Neural crest cell (in vitro differentiated cells): Measurements from ENCODE around the gene EXD3. TPM values are rescaled to one million over a fixed set of nuclear protein-coding genes. Genes with fewer than 3 reads are reported as not detected.
A peak's percentile ranks its signal among the peaks of the same experiment; 100 is the strongest.

Source experiments
- DNase-seq: peaks from one replicate; pipeline ENCODE4 v3.0.0; 2021; ENCODE audit warnings: low read depth, mixed read lengths, low spot score
- H3K27ac Mint-ChIP-seq: one replicate; pipeline ENCODE4 v1.8.0; 2021; ENCODE audit warnings: mild to moderate bottlenecking, mixed read lengths; ENCODE audit not compliant: unreplicated experiment
- H3K27me3 Mint-ChIP-seq: 2 replicates; pipeline ENCODE4 v1.8.0; 2021; ENCODE audit warnings: low read depth, mild to moderate bottlenecking, mixed read lengths
- H3K36me3 Mint-ChIP-seq: 2 replicates; pipeline ENCODE4 v1.8.0; 2021; ENCODE audit warnings: low read depth, mild to moderate bottlenecking, mixed read lengths
- H3K4me1 Mint-ChIP-seq: 2 replicates; pipeline ENCODE4 v1.8.0; 2021; ENCODE audit warnings: mixed read lengths
- H3K4me3 Mint-ChIP-seq: one replicate; pipeline ENCODE4 v1.8.0; 2021; ENCODE audit warnings: mild to moderate bottlenecking, mixed read lengths
- H3K9me3 Mint-ChIP-seq: 2 replicates; pipeline ENCODE4 v1.8.0; 2021; ENCODE audit warnings: mixed read lengths
- CTCF ChIP-seq: fragments of 200-600 bp; sonication (generic); conservative IDR thresholded peaks from 2 replicates; pipeline ENCODE4 v1.5.0; 2021; ENCODE audit warnings: antibody characterized with exemption, mild to moderate bottlenecking
- total RNA-seq: library from RNA; stranded (reverse); gene quantifications from 2 replicates; pipeline ENCODE4 v1.2.1, GENCODE V29; 2021

Gene EXD3
- total RNA-seq, 1 donor from 2014 or later: 15.1 TPM

- Mint-ChIP-seq H3K36me3 (no peaks in the 10 kb centered on the region), H3K9me3 (no peaks in the 10 kb centered on the region), H3K27me3 (peaks cover 2% of the 10 kb centered on the region), H3K27ac (no peak overlapping the region), H3K4me1 (peaks cover 21% of the 10 kb centered on the region), H3K4me3 (no peak overlapping the region)
- DNase-seq: no peak
- no peak for TF ChIP-seq CTCF
Observed at GRCh38 chr9:137306850-137307254, 116.1 kb downstream of the EXD3 start.

- no peaks in the 10 kb centered on the region for H3K36me3 Mint-ChIP-seq
- DNase-seq: no peak
- no peaks in the 10 kb centered on the region for H3K9me3 Mint-ChIP-seq
- TF ChIP-seq CTCF: no peak
- peaks cover 5% of the 10 kb centered on the region for H3K27me3 Mint-ChIP-seq
- H3K4me1 Mint-ChIP-seq: peaks cover 21% of the 10 kb centered on the region
- no peak overlapping the region for H3K27ac Mint-ChIP-seq
- no peak overlapping the region for H3K4me3 Mint-ChIP-seq
Observed at GRCh38 chr9:137306066-137306849, 116.7 kb downstream of the EXD3 start.

GRCh38 chr9:137305798-137306065 lies 117.2 kb downstream of the EXD3 start:
- H3K36me3 Mint-ChIP-seq: no peaks in the 10 kb centered on the region
- no peak for TF ChIP-seq CTCF
- H3K4me1 Mint-ChIP-seq: peaks cover 24% of the 10 kb centered on the region
- no peak overlapping the region for H3K4me3 Mint-ChIP-seq
- H3K9me3 Mint-ChIP-seq: no peaks in the 10 kb centered on the region
- H3K27ac Mint-ChIP-seq: no peak overlapping the region
- no peak for DNase-seq
- peaks cover 7% of the 10 kb centered on the region for H3K27me3 Mint-ChIP-seq

- Mint-ChIP-seq H3K27me3 (peaks cover 8% of the 10 kb centered on the region), H3K36me3 (no peaks in the 10 kb centered on the region), H3K27ac (no peak overlapping the region), H3K4me1 (peaks cover 25% of the 10 kb centered on the region), H3K9me3 (no peaks in the 10 kb centered on the region), H3K4me3 (peak overlapping the region; percentile 79)
- no peak for DNase-seq
- no peak for TF ChIP-seq CTCF
Observed at GRCh38 chr9:137305060-137305797, 117.7 kb downstream of the EXD3 start.

- H3K4me3 Mint-ChIP-seq: peak overlapping the region; percentile 79
- H3K4me1 Mint-ChIP-seq: peaks cover 32% of the 10 kb centered on the region
- no peak overlapping the region for H3K27ac Mint-ChIP-seq
- H3K27me3 Mint-ChIP-seq: peaks cover 13% of the 10 kb centered on the region
- DNase-seq: no peak
- peak; percentile 28 for TF ChIP-seq CTCF
- H3K36me3 Mint-ChIP-seq: peaks cover 4% of the 10 kb centered on the region
- no peaks in the 10 kb centered on the region for H3K9me3 Mint-ChIP-seq
Observed at GRCh38 chr9:137304383-137305059, 118.4 kb downstream of the EXD3 start.
